HEK293 (cell line): ENCODE measurements around the gene ZNF587.

ENCODE experiments used
- CTCF ChIP-seq: fragments of 450-650 bp; formaldehyde crosslinking; IDR thresholded peaks from 2 replicates; pipeline ENCODE4 v1.5.1; 2016; ENCODE audit warnings: missing biosample characterization, missing genetic modification characterization
- GLIS1 ChIP-seq: fragments of 450-650 bp; formaldehyde crosslinking; IDR thresholded peaks from 2 replicates; pipeline ENCODE4 v1.5.1; 2016; ENCODE audit warnings: missing biosample characterization, missing genetic modification characterization
- SP7 ChIP-seq: fragments of 450-650 bp; formaldehyde crosslinking; IDR thresholded peaks from 2 replicates; pipeline ENCODE4 v1.5.1; 2016; ENCODE audit warnings: missing biosample characterization, missing genetic modification characterization
- ZBTB21 ChIP-seq: fragments of 450-650 bp; formaldehyde crosslinking; IDR thresholded peaks from 2 replicates; pipeline ENCODE4 v1.5.1; 2017; ENCODE audit warnings: missing biosample characterization, missing genetic modification characterization
- ZNF146 ChIP-seq: fragments of 450-650 bp; formaldehyde crosslinking; IDR thresholded peaks from 2 replicates; pipeline ENCODE4 v1.5.1; 2016; ENCODE audit warnings: missing biosample characterization, missing genetic modification characterization
- ZSCAN23 ChIP-seq: fragments of 450-650 bp; formaldehyde crosslinking; IDR thresholded peaks from 2 replicates; pipeline ENCODE4 v1.5.1; 2016; ENCODE audit warnings: missing biosample characterization, missing genetic modification characterization

DNA sequence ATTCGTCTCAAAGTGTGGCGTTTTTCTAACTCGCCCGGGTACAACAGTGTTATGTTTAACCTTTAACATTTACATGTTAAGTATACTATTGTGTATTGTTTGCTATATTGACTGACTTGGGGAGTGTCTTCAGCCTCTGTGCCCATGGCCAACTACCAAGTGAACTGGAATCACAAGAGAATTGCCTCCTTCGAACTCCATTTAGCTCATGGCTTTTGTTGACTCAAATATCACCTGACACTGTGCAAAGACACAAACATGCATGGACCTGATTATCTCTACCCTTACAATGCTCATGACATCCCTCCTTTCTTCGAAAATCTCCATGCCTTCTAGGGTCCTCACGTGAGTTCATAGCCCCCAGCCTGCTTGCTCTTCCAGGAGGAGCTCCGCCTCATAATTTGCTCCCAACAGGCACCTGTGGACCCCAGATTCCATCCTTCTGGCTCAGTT lies 38.5 kb downstream of the ZNF587 start:
- TF ChIP-seq ZNF146 (tag by site-specific recombination) (no peak), GLIS1 (no peak), CTCF (tag by site-specific recombination) (no peak), SP7 (tag by site-specific recombination) (no peak), ZSCAN23 (tag by site-specific recombination) (no peak), ZBTB21 (no peak)
